Measurements from ENCODE around the gene GALNT7. TPM values are rescaled to one million over a fixed set of nuclear protein-coding genes. Genes with fewer than 3 reads are reported as not detected.

GALNT7 gene
- total RNA-seq, 4 donors from 2014 or later, result 6.8 to 24.8 (median 14.2) TPM

- no peak for TF ChIP-seq CTCF (IDR thresholded peaks at IDR 0.05; ENCODE audit: low read depth)
These were observed 194.1 kb downstream of the GALNT7 start for GRCh38 chr4:173362666-173363065.

GRCh38 chr4:173365359-173365996, 196.9 kb downstream of the GALNT7 start:
- no peak for TF ChIP-seq CTCF (IDR thresholded peaks at IDR 0.05; ENCODE audit: low read depth)

GRCh38 chr4:173367285-173367684, 198.7 kb downstream of the GALNT7 start:
- no peak for TF ChIP-seq CTCF (IDR thresholded peaks at IDR 0.05; ENCODE audit: low read depth)

DNA sequence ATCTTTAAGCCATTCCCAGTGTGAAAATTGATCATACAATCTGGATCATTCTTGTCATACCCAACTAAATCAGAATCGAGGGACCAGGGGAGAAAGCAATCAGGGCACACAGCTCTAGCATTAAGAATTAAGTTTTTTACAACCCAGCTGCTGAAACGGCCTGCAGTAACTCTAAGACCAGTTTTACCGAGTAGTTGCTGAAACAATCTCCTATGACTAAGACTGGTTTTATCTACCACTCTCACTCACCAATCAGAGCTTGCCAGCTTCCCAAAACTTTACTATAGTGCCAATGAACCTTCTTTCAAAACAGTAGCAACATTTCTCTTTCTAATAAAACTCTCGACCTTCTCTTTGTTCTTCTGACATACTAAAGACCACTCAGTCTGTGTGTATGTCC, 199.3 kb downstream of the GALNT7 start:
- TF ChIP-seq CTCF (IDR thresholded peaks at IDR 0.05; ENCODE audit: low read depth), result no peak

DNA sequence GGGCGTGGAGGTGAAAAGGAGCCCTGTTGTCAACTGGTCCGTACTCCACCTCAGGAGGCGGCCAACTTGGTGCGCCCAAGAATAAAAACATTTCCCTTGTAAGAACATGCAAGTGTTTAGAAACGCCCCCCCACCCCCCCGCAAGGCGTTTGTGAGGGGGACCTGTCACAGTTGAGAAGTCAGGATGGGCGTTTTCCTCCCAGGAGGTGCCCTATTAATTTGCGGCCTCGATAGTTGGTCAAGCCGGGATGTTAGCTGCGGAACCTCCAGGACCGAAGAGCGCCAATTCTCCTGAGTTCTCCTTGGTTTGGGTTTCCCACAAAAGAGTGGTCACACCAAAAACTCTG, 201.5 kb downstream of the GALNT7 start:
- no peak for TF ChIP-seq CTCF (IDR thresholded peaks at IDR 0.05; ENCODE audit: low read depth)

DNA sequence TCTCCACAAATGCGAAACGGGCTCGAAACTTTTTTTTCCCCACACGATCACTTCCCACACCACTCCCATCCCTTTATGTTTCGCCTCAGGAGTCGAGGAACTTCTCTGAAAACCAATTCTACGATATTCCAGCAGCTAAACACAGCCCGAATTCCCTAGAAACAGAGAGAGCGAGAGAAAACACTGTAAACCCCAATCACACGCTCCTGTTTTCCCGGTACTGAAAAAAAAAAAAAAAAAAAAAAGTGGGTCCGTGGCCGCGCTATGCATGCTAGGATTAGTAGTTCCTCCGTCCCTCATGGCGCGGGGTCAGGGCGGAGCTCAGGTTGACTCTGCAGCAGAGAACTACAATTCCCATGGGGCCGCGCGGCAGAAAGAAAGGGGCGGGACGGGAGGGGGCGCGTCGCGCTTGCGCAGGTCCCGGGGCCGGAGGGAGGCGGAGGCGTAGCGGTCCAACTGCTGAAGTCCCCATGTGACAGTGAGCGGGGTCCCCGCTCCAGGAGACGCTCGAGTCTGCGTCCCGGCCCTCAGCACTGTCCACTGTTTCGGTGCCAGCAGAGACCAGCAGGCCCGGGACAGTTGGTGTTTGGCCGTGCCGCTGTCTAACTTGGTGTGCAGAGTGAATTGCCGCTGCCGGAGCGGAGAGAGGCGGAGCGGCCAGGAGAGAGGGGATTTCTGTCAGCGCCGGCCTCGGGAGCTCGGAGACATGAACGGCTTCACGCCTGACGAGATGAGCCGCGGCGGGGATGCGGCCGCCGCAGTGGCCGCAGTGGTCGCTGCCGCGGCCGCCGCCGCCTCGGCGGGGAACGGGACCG, 202.1 kb downstream of the GALNT7 start, which contains the start of gene SAP30:
TSS of gene SAP30 (plus strand) at position 478 of the 815 bp plus-strand sequence. CDS start at position 707, 229 bp downstream.
- no peak for TF ChIP-seq CTCF (IDR thresholded peaks at IDR 0.05; ENCODE audit: low read depth)

Data from subcutaneous adipose tissue (tissue), 4 donors.